OCI-M1 (cell line): ENCODE data around the gene NDUFS6.

Experiments
- DNase-seq: peaks from one replicate; lab custom pipeline; 2025; lab: John Stamatoyannopoulos, UW

NDUFS6 gene

DNA sequence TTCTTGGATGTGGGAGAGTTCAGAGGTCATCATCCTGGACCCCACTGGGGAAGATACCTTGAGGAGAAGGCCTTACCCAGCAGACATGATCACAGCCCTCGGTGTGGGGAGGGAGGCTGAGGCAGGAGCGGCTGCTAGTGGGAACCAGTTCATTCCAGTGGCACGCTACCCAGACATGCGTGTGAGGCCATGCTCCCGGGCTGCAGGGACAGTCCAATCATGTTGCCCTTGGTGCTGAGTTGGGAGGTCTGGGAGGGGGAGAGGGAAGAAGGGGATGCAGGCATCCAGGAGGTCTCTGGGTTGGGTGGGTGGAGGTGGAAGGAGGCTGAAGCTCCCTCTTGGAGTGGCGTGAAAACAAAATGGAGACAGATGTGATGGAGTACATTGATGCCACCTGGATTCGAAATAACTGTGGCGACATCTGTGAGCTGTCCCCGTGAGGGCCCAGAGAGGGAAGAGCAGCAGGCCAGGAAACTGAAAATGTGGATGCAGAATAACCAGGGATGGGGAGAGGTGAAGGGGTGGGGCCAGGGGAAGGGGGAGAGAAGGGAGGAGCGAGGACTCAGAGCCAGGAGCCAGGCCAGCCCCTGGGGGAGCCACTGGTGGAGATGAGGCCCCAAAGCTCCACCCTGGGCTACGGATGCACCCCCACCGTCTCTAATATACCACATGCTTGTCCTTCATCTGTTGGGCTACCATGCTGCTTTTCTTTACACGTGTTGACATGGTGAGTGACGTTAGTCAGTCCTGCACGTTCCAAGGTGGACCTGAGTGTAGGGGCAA, 16.2 kb downstream of the NDUFS6 start:
- no peak for DNase-seq

DNA sequence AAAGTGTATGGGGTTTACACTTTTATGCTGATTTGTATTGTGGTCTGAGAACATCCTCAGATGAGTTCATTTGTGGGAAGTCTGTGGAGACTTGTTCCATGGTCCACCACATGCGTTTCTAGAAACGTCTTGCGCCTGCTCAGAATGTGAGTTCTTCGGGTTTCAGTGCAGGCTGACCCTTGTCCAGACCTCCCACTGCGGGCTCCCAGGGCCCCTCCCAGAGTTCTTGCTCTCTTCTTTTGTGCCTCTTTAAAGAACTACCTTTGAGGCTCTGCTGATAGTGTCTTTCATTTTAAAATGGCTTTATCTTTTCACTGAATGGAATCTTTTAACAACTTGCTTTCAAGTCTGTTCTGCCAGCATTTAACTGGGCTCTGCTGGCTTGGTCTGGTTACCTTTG, 17.6 kb downstream of the NDUFS6 start:
- DNase-seq = no peak

DNA sequence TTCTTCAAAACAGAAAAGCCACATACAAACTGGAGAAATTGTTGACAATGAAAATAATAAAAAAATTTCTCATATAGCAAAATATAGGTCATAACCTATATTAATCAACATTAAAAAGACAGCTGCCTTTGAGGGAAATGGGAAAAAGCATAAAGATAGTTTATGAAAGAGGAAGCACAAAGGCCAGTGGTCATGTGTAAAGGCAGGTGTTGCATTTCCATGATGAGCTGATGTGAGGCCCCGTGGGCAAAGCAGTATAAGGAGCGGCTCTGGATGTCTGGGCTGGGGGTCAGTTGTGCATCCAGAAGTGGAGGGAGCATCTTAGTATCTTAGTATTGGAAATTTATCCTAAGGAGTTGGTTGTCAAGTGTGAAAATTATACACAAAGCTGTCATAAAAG, 18.3 kb downstream of the NDUFS6 start:
- DNase-seq = no peak

DNA sequence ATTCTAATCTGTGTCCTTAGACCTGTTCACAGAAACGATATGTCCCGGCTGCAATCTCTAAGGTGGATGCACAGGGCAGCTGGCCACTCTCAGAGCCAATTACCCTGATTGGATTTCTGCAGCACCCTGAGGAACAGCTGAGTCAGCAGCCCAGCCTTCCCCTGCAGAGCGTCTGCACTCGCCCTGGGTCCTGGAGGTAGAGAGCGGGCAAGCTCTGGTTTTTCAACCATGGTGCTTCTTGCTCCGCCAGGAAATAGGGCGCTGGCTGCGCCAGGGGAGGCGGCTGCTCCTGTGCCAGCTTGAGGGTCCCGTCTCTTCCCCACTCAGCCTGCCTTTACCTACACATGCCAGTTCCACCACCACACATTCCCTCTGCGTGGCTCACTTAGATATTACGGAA, 19.2 kb downstream of the NDUFS6 start:
- DNase-seq = no peak

DNA sequence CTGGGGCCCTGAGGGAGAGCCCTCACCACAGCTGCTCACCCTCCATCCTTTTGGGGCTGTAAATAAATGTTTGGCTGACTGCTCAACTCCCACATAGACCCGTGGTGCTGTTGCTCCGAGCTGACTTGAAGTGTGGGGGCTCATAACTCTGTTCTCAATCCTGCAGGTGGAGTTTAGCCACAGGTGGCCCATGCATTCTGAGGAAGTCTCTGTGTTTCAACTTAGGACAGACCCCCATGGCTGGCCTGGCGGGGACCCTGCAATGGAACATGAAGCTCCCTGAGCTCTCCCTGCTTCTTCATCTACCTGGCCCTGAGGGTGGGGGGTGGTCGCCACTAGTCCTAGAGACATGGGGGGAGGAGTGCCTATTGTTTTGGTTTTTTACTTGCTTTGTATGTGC, 19.7 kb downstream of the NDUFS6 start:
- no peak for DNase-seq

DNA sequence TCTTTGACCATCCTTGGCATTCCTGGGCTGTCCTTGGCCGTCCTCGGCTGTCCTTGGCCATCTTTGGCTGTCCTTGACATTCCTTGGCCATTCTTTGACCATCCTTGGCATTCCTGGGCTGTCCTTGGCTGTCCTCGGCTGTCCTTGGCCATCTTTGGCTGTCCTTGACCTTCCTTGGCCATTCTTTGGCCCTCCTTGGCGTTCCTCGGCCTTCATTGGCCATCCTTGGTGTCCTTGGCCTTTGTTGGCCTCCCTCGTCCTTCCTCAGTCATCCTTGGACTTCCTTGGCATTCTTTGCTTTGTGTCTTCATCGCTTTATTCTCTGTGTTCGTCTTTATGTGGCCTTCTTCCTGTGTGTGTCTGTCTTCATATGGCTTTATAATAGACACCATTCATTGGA, 20.7 kb downstream of the NDUFS6 start:
- DNase-seq = no peak

DNA sequence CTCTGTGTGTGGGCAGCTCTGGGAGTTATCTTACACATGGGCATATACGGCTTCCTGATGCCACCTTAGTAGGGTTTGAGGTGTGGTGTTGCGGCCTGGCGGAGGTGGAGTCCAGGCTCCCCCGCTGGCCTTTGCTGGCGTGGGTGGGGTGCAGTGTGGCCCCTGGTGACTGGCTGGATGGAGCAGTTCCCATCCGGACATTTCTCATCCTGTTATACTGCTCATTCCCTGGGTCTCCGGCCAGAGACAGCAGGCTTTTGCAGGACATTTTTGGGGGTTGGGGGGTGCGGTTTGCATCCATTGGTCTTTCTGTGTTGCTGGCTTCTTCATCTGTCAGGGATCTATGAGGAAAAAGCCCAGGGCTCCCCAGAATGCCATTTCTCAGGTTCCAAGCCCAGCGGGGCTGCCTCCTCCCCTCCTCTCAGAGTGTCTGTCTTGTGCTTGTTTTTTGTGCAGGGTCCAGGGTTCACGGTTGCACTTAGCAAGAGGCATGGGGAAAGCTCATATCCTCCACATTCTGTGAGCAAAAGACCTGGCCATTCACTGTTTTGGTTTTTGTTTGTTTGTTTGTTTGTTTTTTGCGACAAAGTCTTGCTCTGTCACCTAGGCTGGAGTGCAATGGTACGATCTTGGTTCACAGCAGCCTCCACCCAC, 22.3 kb downstream of the NDUFS6 start:
- no peak for DNase-seq

DNA sequence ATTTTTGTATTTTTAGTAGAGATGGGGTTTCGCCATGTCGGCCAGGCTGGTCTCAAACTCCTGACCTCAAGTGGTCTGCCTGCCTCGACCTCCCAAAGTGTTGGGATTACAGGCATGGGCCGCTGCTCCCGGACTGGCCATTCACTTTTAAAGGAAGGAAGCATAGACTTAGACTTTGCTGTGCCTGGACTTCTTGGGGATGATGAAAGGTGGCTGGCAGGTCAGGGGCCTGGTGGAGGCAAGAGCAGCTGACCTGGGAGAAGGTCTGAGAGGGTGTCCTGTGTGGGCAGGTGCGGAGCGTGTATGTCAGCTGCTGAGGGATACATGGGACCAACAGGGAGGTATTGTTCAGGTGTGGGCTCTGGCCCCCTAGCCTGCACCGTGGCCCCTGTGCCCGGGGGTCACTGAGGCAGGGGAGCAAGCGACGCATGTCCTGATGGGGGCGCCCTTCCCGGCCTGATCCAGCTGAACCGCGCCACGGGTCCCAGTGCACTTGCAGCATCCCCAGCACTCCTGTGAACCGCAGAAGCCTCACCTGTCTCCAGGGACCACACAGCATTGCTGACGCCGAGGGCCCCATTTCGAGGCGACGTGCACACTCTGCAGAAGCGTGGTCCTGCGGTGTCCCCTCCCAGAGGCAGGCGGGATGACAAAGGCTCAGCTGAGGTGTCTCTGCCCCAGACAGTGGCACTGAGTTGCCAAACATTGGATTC, 23.1 kb downstream of the NDUFS6 start:
- DNase-seq = no peak

DNA sequence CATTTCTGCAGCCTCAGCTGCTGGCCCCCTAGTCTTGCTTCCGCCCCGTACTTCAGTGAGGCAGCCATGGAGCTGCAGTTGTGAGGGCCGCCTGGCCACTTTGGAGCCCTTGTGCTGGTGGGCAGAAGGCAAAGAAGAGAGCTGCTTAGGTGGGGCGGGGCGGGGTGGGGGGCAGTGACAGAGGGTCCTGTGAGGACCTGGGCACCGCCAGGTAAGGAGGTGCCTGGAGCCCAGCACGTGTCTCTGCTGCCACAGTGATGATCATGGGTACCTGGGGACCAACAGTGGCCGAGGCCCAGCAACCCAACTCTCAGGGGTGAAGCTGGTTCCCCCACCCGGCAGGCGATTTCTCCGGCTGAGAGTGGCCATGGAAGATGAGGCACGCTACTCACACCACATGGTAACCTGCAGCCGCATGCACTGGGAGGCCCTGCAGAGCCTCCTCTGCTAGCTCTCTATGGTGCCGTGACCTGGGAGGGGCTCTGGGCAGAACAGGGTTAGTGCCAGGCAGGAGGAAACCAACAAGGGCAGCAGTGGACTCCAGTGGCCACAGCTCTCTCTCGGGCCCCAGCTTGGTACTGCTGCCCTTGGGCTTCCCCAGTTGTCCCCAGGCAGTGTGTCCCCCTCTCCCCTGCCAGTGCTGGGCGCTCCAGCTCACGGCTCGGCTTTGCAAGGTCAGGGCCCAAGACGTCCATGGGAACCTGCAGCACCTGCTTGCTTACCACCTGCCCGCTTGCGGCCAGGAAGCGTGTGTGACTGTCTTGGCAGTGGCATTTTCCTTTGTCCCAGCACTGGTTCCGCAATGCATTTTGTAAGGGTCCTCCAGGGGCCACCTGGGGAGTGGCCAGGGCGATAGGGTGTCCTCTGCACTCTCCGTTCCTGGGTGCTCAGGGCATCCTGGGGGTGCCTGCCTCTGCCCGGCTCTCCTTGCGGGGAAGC, 24.0 kb downstream of the NDUFS6 start:
- DNase-seq = no peak

DNA sequence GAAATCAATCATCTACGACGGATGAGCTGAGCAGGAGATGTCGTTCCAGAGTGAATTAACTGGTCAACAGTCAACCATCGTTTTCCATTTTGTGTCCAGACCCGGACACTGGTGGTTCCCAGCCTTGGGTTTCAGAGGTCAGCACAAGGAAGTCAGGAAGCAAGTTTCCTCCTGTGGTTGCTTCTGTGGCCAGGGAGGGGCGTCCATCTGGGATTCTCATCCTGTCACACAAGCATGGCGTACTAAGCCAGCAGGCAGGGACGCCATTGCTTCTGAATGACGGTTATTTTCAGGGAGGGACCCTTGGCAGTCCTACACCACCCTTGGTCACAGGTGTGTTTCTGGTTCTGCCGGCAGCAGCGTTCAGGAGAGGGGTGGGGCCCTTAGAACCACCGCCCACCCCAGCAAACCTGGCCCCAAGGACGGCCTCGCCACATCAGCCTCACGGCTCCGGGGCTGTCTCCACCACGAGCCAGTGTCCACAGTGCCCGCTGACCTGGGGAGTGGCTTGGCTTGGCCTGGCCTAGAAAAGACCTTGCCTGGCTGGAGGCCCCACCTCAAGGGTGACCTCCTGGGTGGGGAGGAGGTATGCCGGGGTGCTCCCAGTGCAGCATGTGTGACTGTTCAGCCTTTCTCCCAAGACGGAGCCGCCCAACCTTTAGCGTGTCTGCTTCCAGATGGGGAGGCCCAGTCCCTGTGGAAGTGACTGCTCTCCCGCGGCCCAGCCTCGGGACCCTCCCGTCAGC, 25.2 kb downstream of the NDUFS6 start:
- no peak for DNase-seq

DNA sequence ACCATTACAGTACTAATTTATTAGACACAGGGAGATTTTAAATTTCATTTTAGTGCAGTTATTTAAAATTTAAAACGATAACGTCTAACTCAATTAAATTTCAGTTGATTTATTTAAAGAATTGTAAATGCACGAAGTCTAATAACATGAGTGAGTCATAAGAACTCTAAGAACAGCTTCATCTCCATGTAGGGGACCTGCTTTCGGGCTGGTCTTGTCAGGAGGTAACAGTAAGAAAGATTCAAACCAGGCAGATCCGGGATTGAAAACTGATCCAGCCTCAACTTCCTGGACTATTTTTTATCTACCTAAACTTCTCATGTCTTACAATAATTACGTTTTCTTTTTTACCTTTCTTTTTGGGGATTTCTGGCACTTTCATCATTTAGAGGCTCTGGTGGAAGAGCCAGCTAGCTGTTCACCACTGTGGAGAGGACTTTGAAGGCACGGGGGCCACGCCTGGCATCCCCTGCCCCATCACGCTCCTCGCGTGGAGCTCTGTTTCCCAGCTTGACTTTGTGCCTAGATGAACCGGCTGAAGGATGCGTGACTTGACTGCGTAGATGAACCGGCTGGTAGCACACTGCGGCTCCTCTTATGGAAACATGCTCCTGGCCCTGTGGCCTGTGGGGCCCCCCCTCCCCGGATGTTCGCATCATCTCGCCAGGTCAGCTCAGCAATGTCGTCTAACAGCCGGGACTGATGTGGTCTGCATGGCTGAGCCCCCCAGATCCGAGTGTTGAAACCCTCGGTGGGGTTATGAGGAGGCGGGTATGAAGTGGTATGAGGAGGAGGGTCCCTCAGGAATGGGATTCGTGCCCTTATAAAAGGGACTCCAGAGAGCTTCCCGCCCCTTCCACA, 26.0 kb downstream of the NDUFS6 start:
- DNase-seq = no peak

DNA sequence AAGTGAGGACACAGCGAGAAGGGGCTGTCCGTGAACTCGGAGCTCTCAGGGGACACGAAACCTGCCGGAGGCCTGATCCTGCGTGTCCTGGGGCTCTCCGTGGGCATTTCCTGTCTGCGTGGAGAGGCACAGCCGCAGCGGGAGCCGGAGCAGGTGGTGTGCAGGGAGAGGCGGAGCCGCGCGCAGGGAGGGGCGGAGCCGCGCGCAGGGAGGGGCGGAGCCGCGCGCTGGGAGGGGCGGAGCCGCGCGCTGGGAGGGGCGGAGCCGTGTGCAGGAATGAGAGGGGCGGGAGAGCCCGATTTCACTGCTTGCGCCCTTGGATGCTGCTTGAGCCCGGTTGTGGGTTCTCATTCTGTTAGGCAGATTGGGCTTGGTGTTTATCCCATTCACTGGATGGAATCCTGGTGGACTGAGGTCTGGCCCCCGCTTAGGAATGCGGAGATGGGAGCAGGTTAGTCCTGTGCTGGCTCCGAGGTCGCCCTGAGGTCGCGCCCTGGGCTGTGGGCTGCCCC, 26.7 kb downstream of the NDUFS6 start:
- no peak for DNase-seq

DNA sequence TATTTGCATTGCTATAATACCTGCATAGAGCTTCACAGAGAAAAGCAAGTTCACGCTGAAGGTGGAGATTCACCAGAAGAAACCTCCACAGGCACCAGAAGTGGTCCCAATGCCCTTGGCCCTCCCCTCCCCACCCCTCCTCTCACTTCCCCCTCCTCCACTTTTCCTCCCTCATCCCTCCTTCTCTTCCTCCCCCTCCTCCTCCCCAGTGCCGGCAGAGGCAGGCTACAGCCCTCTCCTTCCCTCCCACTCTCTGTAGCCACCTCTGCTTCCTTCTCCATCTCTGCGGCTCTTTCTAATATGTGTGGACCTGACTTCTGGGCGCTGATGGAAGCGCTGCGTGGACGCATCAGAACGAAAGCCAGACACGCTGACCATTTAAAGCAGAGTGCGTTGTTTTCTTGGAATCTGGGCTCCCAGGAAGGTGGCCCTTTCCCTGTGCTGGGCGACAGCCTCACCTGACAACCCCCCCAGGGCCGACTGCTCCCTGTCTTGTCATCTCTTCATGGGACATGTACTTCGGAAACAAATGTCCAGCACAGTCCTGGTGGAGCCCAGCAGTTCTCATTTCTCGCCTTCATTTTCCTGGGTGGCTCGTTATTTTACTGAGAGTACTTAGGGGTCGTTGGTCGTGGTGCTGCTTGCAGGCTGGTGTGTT, 29.5 kb downstream of the NDUFS6 start:
- no peak for DNase-seq

DNA sequence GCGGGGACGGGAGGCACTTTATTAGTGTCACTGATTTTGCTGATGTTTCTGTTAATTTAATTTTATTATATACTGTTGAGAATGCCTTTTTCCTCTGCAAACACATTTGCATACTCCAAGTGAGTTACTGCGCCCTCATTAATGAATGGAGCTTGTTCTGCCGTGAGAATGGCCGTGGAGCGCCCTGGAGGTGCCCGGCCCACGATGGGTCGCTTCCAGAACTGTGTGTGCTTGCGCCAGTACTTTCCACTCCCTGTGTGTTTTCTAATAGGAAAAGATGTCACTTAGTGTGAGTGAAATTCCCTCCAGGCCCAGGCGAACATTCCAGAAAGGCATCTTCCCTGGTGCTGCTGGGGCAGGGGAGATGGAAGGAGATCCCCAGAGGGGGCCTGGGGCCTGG, 30.1 kb downstream of the NDUFS6 start:
- no peak for DNase-seq

DNA sequence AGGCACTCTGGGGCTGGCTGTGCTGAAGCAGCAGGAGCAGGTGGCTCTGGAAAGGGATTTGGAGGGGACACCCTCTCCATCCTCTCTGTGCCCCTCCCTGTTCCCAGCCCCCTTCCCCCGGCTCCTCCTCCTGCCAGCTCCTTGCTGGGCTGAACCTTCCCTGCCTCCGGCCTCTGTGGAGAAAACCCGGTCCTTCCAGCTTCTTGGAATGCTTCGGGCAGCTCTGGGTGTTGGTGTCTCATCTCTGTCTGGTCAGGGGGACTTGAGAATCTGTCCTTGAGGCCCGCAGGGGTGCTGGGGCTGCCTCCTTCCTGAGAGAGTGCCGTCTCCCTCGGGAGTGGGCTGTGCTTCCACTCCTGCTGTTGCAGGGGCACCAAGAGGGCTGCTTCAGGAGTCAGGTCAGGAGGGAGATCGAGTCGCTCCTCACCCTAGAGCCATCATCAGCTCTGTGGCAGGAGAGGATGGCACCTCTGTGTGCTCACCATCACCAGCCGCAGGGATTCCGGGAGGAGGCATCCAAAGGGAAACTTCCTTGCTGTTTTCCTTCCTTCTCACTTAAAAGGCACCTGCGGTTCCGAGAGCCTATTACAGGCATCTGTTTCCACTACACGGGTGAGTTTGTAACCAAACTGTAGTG, 30.6 kb downstream of the NDUFS6 start:
- DNase-seq = no peak

DNA sequence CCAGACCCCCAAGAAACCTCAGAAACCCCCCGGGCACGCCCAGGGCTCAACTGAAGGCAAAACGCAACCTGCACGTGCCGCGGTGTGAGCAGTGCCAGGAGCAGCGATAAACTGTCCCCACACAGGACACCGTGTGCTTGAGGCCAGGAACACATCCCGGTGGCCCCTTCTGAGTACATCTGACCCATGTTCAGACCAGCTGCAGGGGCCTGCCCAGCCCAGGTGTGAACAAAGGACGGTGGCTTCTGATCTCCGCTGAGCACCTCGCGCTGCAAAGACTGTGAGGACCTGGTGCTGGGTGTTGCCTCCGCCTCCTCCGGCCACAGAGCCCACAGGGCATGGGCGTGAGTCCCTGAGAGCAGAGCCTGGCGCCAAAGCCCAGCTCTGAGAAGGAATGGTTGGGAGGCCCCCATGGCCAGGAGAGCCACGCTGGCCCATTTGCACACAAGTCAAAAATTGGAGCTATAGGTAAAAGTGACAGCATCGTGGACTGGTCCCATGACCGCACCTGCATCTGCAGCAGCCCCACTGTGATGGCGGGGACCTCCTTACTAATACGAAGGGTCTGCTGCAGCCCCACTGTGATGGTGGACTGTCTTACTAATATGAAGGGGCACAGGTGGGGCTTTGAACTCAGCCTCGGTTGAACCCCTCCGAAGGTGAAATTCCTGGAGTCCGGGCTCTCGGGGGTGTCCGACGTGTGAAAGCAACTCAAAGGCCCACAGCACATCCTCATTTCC, 31.5 kb downstream of the NDUFS6 start:
- DNase-seq = no peak

DNA sequence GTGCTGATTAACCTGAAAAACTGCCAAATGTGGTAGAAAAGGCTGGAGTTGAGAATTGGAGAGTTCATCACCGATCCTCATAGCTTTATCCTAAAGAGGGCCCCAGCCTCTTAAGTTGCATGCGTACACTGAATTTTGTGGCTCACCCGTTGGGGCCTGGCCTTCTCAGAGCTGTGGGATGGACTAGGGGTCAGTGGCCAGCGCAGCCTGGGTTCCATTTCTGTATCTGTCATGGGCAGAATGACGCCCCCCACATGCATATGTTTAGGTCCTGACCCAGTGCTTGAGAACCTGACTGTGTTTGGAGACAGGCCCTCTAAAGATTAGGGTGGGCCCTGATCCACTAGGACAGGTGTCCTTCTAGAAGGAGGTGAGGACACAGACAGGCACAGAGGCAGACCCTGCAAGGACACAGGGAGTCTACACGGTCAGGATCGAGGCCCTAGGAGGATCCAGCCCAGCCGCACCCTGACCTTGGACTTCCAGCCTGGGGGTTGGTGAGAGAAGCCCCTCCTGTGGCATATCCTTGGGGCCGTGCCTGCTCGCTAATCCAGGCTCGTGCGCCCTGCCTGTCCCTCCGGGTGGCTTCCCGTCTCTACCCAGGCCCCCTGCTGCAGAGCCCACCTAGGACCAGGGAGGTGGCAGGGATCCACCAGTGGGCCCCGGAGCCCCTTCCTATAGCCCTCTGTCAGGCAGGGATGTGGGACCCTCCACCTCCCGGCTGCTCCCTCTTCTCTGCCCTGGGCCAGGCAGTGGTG, 32.2 kb downstream of the NDUFS6 start:
- no peak for DNase-seq
